Liver (tissue), 9 donors: ENCODE measurements around the gene UBE2D2. TPM values are rescaled to one million over a fixed set of nuclear protein-coding genes. Genes with fewer than 3 reads are reported as not detected.
A peak's percentile ranks its signal among the peaks of the same experiment; 100 is the strongest.

Experiments used
- DNase-seq: peaks from one replicate; pipeline ENCODE4 v3.0.0-alpha.2; 2017; ENCODE audit warnings: low spot score
- H3K27ac ChIP-seq, 2 donors: one replicate each; pipeline ENCODE4 v1.7.0; 2013; ENCODE audit warnings: inconsistent platforms in 2 of 2, low read length in 2 of 2, control low read depth in 1 of 2, low read depth in 1 of 2, mild to moderate bottlenecking in 1 of 2
- H3K27me3 ChIP-seq, 4 donors: one replicate each; pipeline versions ENCODE4 v1.6.1 to v1.7.0; 2013; ENCODE audit warnings: low read length in 3 of 4, inconsistent platforms in 1 of 4, mild to moderate bottlenecking in 1 of 4, moderate library complexity in 1 of 4; ENCODE audit not compliant: control insufficient read depth in 4 of 4, insufficient read depth in 4 of 4
- H3K36me3 ChIP-seq, 4 donors: one replicate each; pipeline versions ENCODE4 v1.6.1 to v1.7.0; 2013; ENCODE audit warnings: low read length in 3 of 4, mild to moderate bottlenecking in 3 of 4, low read depth in 1 of 4, moderate library complexity in 1 of 4; ENCODE audit not compliant: control insufficient read depth in 4 of 4, insufficient read depth in 3 of 4
- H3K4me1 ChIP-seq, 4 donors: one replicate each; pipeline versions ENCODE4 v1.6.1 to v1.7.0; 2013; ENCODE audit warnings: low read length in 3 of 4, mild to moderate bottlenecking in 3 of 4, moderate library complexity in 1 of 4; ENCODE audit not compliant: control insufficient read depth in 4 of 4, insufficient read depth in 4 of 4
- H3K4me3 ChIP-seq, 3 donors: one replicate each; pipeline versions ENCODE4 v1.6.1 to v1.7.0; 2013; ENCODE audit warnings: low read length in 3 of 3, control low read depth in 1 of 3, low read depth in 1 of 3, mild to moderate bottlenecking in 1 of 3
- H3K9ac ChIP-seq, 2 donors: one replicate each; pipeline ENCODE4 v1.7.0; 2013; ENCODE audit warnings: low read length in 2 of 2, mild to moderate bottlenecking in 2 of 2, moderate library complexity in 2 of 2, control low read depth in 1 of 2, low read depth in 1 of 2
- H3K9me3 ChIP-seq, 4 donors: one replicate each; pipeline versions ENCODE4 v1.6.1 to v1.7.0; 2013; ENCODE audit warnings: low read length in 3 of 4; ENCODE audit not compliant: control insufficient read depth in 4 of 4
- ATF3 ChIP-seq: IDR thresholded peaks from 2 replicates; pipeline ENCODE4 v1.6.1; 2016; ENCODE audit warnings: antibody characterized with exemption
- CTCF ChIP-seq: fragments of 150-350 bp; IDR thresholded peaks from 2 replicates; pipeline ENCODE4 v1.5.1; 2017; ENCODE audit warnings: improper control_type of control experiment, low read depth, low read length; ENCODE audit not compliant: missing input control
- EGR1 ChIP-seq, 2 donors: IDR thresholded peaks; 2 replicates each; pipeline ENCODE4 v1.6.1; 2016 to 2018; ENCODE audit warnings: antibody characterized with exemption in 2 of 2, low read depth in 2 of 2
- FOXA1 ChIP-seq: IDR thresholded peaks from 2 replicates; pipeline ENCODE4 v1.6.1; 2016; ENCODE audit warnings: antibody characterized with exemption
- FOXA2 ChIP-seq: IDR thresholded peaks from 2 replicates; pipeline ENCODE4 v1.6.1; 2016; ENCODE audit warnings: antibody characterized with exemption
- GABPA ChIP-seq, 2 donors: IDR thresholded peaks in 1 of 2; conservative IDR thresholded peaks in 1 of 2; 2 replicates each; pipeline ENCODE4 v1.6.1; 2016; ENCODE audit warnings: antibody characterized with exemption in 2 of 2, mild to moderate bottlenecking in 1 of 2, moderate library complexity in 1 of 2
- HNF4A ChIP-seq, 2 donors: conservative IDR thresholded peaks; 2 replicates each; pipeline ENCODE4 v1.6.1; 2016; ENCODE audit warnings: antibody characterized with exemption in 2 of 2, mild to moderate bottlenecking in 2 of 2
- HNF4G ChIP-seq: IDR thresholded peaks from 2 replicates; pipeline ENCODE4 v1.6.1; 2016; ENCODE audit warnings: antibody characterized with exemption
- MAX ChIP-seq: IDR thresholded peaks from 2 replicates; pipeline ENCODE4 v1.6.1; 2016; ENCODE audit warnings: antibody characterized with exemption
- NR2F2 ChIP-seq: IDR thresholded peaks from 2 replicates; pipeline ENCODE4 v1.6.1; 2016; ENCODE audit warnings: antibody characterized with exemption
- REST ChIP-seq: IDR thresholded peaks from 2 replicates; pipeline ENCODE4 v1.6.1; 2016; ENCODE audit warnings: antibody characterized with exemption, mild to moderate bottlenecking
- RXRA ChIP-seq, 2 donors: IDR thresholded peaks; 2 replicates each; pipeline ENCODE4 v1.6.1; 2017 to 2018; ENCODE audit warnings: antibody characterized with exemption in 2 of 2, mild to moderate bottlenecking in 1 of 2
- SP1 ChIP-seq: IDR thresholded peaks from 2 replicates; pipeline ENCODE4 v1.6.1; 2018; ENCODE audit warnings: antibody characterized with exemption, mild to moderate bottlenecking
- TAF1 ChIP-seq: conservative IDR thresholded peaks from 2 replicates; pipeline ENCODE4 v1.6.1; 2016; ENCODE audit warnings: antibody characterized with exemption, mild to moderate bottlenecking
- ZBTB33 ChIP-seq: IDR thresholded peaks from 2 replicates; pipeline ENCODE4 v1.6.1; 2016; ENCODE audit warnings: antibody characterized with exemption
- WGBS: extraction: QIAGEN DNeasy Blood & Tissue Kit; methylation state at CpG from one replicate; pipeline ENCODE4 v1.1.7; 2013; 5-methylcytosine and 5-hydroxymethylcytosine counted together
- polyA plus RNA-seq, 2 donors: library from polyadenylated mRNA; stranded (reverse) in 1 of 2; unstranded in 1 of 2; fragments of 200-250 nt in 1 of 2; fragments of >200 nt in 1 of 2; fragmentation: Nextera tagmentation in 1 of 2; extraction: Ambion mirVana in 1 of 2; gene quantifications; one replicate each; pipeline versions ENCODE4 v1.2.1 to v1.2.3, GENCODE V29; 2013 to 2015
- total RNA-seq, 2 donors: library from RNA; depleted of rRNA; stranded (reverse); fragments of >200 nt; gene quantifications; one replicate each; pipeline ENCODE4 v1.2.3, GENCODE V29; 2014
- donor health status: healthy.
- donor health status: healthy.
- donor health status: healthy.
- donor health status: healthy.
- donor health status: healthy.

The UBE2D2 gene
- total and polyA plus RNA-seq, 4 donors = 17.0 to 53.6 (median 41.4) TPM

- 47% methylated on average over 9 of the region's 9 CpGs for WGBS
- DNase-seq = no peak
- H3K27me3 ChIP-seq = no peaks in the 10 kb centered on the region
- H3K4me3 ChIP-seq = no peak overlapping the region
- peaks cover 69 to 98% (median 91%) of the 10 kb centered on the region in 4 donors for H3K4me1 ChIP-seq
- TF ChIP-seq MAX (no peak), HNF4A (conservative IDR thresholded peaks at IDR 0.05) (no peak), RXRA (IDR thresholded peaks at IDR 0.05) (peak; percentile 36 to 61), REST (no peak), EGR1 (IDR thresholded peaks at IDR 0.05; ENCODE audit: low read depth in 2 of 2) (no peak), ZBTB33 (no peak), FOXA2 (no peak), NR2F2 (no peak), SP1 (peak; percentile 13), TAF1 (no peak), ATF3 (no peak), GABPA (IDR thresholded peaks at IDR 0.05 in 1 of 2, conservative IDR thresholded peaks at IDR 0.05 in 1 of 2) (no peak), CTCF (no peak), FOXA1 (no peak), HNF4G (no peak)
- no peaks in the 10 kb centered on the region for H3K9me3 ChIP-seq
- H3K9ac ChIP-seq = no peak overlapping the region
- no peaks in the 10 kb centered on the region for H3K36me3 ChIP-seq
- peak overlapping the region; percentile 72 for H3K27ac ChIP-seq
These were observed 103.1 kb downstream of the UBE2D2 start for GRCh38 chr5:139664086-139664693.
